Upper lobe of right lung (tissue), 1 donor: ENCODE results near the gene USP5. TPM values are rescaled to one million over a fixed set of nuclear protein-coding genes. Genes with fewer than 3 reads are reported as not detected.

ENCODE experiments used
- ATAC-seq: fragments of 200-7000 bp; cut with Tn5 transposase; one replicate; pipeline ENCODE4 v1.9.1; 2020; ENCODE audit warnings: mild to moderate bottlenecking, moderate library complexity
- DNase-seq: peaks from one replicate; pipeline ENCODE4 v3.0.0-alpha.2; 2020
- H3K27ac ChIP-seq: fragments of 200-600 bp; one replicate; pipeline ENCODE4 v1.8.0; 2022
- H3K27me3 ChIP-seq: fragments of 200-600 bp; one replicate; pipeline ENCODE4 v1.8.0; 2022; ENCODE audit warnings: mild to moderate bottlenecking
- H3K36me3 ChIP-seq: fragments of 200-600 bp; one replicate; pipeline ENCODE4 v1.8.0; 2022
- H3K4me1 ChIP-seq: fragments of 200-600 bp; one replicate; pipeline ENCODE4 v1.8.0; 2022
- H3K4me3 ChIP-seq: fragments of 200-600 bp; one replicate; pipeline ENCODE4 v1.8.0; 2022; ENCODE audit warnings: mild to moderate bottlenecking
- H3K9me3 ChIP-seq: fragments of 200-600 bp; one replicate; pipeline ENCODE4 v1.8.0; 2022
- intact Hi-C: fragments of 100-400 bp; cut with DNase I; formaldehyde crosslinking; loops from one replicate; pipeline ENCODE4 v1.11.0; 2022
- total RNA-seq: library from RNA; stranded (reverse); fragmentation: NEBNext Ultra II Directional; extraction: Animal tissue kit (Norgen Biotek cat#: 25700); gene quantifications from one replicate; pipeline ENCODE4 v1.2.1, GENCODE V29; 2021
- TF ChIP-seq, protein P1 (sequence below): fragments of 200-600 bp; IDR thresholded peaks from one replicate; pipeline ENCODE4 v1.8.0; 2022; ENCODE audit warnings: antibody characterized with exemption
- donor health status: DM: no; HTN: yes; CAD: no; lungs with severe emphysema.

USP5 gene
- total RNA-seq, 1 donor from 2014 or later = 63.9 TPM

DNA sequence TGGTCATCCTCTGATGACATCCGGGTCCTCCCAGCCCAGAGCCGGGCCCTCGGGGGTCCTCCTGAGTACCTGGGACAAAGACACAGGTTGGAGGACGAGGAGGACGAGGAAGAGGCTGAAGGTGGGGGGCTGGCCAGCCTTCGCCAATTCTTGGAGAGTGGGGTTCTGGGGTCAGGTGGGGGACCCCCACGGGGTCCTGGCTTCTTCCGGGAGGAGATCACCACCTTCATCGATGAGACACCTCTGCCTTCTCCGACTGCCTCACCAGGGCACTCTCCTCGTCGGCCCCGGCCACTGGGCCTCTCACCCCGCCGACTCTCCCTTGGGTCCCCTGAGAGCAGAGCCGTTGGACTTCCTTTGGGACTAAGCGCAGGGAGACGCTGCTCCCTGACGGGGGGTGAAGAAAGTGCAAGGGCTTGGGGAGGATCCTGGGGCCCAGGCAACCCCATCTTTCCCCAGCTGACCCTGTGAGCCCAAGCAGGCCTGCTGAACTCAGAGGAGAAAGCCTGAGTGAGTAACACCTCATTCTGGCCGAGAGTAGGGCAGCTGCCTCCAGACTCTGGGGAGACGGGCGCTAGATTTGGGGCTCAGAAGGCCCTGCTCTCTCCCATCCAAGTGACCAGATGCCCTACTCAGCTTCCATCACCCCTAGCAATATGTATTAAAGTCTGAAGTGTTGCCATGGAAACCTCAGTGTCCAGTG lies 25.1 kb upstream of the USP5 start:
- TF ChIP-seq, protein P1, sequence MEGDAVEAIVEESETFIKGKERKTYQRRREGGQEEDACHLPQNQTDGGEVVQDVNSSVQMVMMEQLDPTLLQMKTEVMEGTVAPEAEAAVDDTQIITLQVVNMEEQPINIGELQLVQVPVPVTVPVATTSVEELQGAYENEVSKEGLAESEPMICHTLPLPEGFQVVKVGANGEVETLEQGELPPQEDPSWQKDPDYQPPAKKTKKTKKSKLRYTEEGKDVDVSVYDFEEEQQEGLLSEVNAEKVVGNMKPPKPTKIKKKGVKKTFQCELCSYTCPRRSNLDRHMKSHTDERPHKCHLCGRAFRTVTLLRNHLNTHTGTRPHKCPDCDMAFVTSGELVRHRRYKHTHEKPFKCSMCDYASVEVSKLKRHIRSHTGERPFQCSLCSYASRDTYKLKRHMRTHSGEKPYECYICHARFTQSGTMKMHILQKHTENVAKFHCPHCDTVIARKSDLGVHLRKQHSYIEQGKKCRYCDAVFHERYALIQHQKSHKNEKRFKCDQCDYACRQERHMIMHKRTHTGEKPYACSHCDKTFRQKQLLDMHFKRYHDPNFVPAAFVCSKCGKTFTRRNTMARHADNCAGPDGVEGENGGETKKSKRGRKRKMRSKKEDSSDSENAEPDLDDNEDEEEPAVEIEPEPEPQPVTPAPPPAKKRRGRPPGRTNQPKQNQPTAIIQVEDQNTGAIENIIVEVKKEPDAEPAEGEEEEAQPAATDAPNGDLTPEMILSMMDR = no peak
- peaks cover 5% of the 10 kb centered on the region for H3K4me1 ChIP-seq
- H3K36me3 ChIP-seq = no peaks in the 10 kb centered on the region
- no peaks in the 10 kb centered on the region for H3K27me3 ChIP-seq
- no peak overlapping the region for H3K4me3 ChIP-seq
- intact Hi-C loops = loop anchor here (10.0 kb wide), 1 partner anchor 92 kb away; no protein-coding TSS in a partner anchor
- no peak overlapping the region for H3K27ac ChIP-seq
- no peak for ATAC-seq
- no peak for DNase-seq
- H3K9me3 ChIP-seq = no peaks in the 10 kb centered on the region

DNA sequence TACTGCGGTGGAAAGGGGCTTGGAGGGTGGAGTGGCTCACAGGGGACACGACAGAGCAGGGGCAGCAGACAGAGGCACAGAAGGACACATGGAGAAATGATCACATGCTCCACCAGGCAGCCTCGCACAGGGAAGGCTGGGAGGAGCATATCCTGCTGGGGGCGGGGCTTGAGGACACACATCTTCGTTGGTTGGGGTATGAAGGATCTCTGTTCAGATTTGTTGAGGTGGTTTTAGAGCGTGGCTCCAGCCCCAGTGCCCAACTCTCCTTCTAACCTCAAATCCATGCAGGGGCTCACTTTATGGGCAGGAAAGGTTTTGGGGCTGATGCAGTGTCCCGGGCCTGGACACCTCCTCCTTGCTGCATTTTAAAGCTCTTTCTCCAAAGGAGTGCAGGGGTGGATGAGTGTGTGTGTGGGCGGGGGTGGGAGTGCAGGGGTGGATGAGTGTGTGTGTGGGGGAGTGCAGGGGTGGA lies 24.5 kb upstream of the USP5 start:
- intact Hi-C loops = loop anchor here (10.0 kb wide), 1 partner anchor 93 kb away; no protein-coding TSS in a partner anchor
- ATAC-seq = peak; percentile 50
- DNase-seq = peak; percentile 83
- H3K27ac ChIP-seq = no peak overlapping the region
- H3K27me3 ChIP-seq = no peaks in the 10 kb centered on the region
- peaks cover 5% of the 10 kb centered on the region for H3K4me1 ChIP-seq
- H3K9me3 ChIP-seq = no peaks in the 10 kb centered on the region
- H3K36me3 ChIP-seq = no peaks in the 10 kb centered on the region
- H3K4me3 ChIP-seq = no peak overlapping the region
- TF ChIP-seq, protein P1 = no peak

DNA sequence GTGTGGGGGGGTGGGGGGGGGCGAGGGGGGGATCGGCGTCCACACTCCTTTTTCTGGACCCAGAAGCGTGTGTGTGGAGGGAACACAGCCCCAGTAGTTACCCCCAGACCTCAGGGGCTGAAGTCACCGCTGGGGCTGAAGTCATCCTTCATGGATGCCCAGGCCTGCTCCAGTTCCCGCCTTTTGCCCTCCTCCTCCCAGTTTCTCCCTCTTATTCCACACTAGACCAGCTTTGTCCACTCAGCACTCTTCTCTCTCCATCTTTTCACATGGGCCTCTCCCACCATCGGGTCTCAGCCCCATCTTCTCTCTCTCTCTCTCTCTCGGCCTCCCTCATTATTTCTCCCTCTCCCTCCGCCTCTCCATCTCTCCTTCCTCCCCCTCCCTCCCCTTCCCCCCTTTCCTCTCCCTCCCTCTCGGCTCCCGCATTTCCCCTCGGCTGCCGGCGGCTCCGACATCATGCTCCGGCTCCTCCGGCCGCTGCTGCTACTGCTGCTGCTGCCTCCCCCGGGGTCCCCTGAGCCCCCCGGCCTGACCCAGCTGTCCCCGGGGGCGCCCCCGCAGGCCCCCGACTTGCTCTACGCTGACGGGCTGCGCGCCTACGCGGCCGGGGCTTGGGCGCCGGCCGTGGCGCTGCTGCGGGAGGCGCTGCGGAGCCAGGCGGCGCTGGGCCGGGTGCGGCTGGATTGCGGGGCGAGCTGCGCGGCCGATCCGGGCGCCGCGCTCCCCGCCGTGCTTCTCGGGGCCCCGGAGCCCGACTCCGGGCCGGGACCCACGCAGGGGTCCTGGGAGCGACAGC lies 23.8 kb upstream of the USP5 start, which contains the start of gene P3H3:
Gene P3H3, plus strand, starts transcription at position 426 of the 799 bp plus-strand sequence. Its CDS starts 34 bp downstream, at position 460.
- H3K27ac ChIP-seq = peak within 1 kb of the TSS; percentile 44
- peak within 1 kb of the TSS; percentile 62 for H3K4me3 ChIP-seq
- TF ChIP-seq, protein P1 = no peak
- H3K36me3 ChIP-seq = no peaks in the 10 kb centered on the region
- H3K4me1 ChIP-seq = peaks cover 5% of the 10 kb centered on the region
- intact Hi-C loops = loop anchor here (10.0 kb wide), 1 partner anchor 93 kb away; no protein-coding TSS in a partner anchor
- no peaks in the 10 kb centered on the region for H3K27me3 ChIP-seq
- no peaks in the 10 kb centered on the region for H3K9me3 ChIP-seq
- no peak for DNase-seq
- ATAC-seq = peak; percentile 5

DNA sequence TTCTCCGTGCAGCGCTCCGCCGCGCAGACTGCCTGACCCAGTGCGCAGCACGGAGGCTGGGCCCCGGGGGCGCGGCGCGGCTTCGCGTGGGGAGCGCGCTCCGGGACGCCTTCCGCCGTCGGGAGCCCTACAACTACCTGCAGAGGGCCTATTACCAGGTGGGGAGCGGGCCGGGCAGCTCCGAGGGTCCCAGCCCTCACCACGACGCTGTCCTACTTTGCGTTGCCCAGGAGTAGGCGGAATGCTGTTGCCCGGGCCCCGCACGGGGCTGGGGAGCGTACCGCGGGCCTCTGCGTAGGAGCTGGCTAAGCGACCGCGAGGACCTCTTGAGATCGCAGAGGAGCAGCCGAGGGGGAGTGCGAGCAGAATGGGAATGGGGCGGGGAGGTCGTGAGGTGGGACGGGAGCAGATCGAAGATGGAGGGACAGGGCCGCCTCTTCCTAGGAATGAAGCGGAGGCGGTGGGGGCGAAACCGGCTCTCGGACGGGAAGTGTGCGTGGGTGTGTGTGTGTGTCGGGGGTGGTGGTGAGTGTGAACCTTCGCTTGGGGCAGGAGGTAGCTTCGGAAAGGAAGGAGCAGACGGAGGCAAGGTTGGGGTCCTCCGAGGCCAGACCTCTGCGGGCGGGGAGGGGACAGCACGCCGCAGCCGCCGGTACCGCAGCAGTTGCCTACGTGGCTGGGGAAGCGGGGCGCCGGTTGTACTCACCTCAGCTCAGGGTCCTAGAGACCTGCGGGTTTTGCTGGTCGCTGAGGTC lies 23.0 kb upstream of the USP5 start:
- peak overlapping the region; percentile 44 for H3K27ac ChIP-seq
- no peak for DNase-seq
- H3K9me3 ChIP-seq = no peaks in the 10 kb centered on the region
- no peaks in the 10 kb centered on the region for H3K27me3 ChIP-seq
- H3K4me3 ChIP-seq = peak overlapping the region; percentile 62
- no peaks in the 10 kb centered on the region for H3K36me3 ChIP-seq
- intact Hi-C loops = loop anchor here (10.0 kb wide), 1 partner anchor 94 kb away; no protein-coding TSS in a partner anchor
- TF ChIP-seq, protein P1 = no peak
- peak; percentile 21 for ATAC-seq
- peaks cover 5% of the 10 kb centered on the region for H3K4me1 ChIP-seq
